Colon (tissue), 2 donors: ENCODE measurements around the gene ADO.
"Not testable (repeated sequence)": the region's sequence is repeated elsewhere in the genome, so short reads cannot be mapped to it uniquely, and the experiment has no call there.

Experiments
- FAIRE-seq: peaks from 2 replicates; lab custom pipeline; 2012; peaks lifted over from hg19 to GRCh38; lab: Jason Lieb, UNC
- donor health status: control.
- donor health status: control.

The ADO gene

GRCh38 chr10:62804356-62805230 lies at the start of gene ADO:
Gene ADO (plus strand): TSS chr10:62804720. CDS start chr10:62805060, 340 bp downstream.
- FAIRE-seq, result no peak

- FAIRE-seq, result no peak
Measured at GRCh38 chr10:62754963-62755362, 49.6 kb upstream of the ADO start.

- FAIRE-seq, result no peak
Measured at GRCh38 chr10:62755662-62756653, 48.6 kb upstream of the ADO start.

GRCh38 chr10:62759599-62760175 lies 44.8 kb upstream of the ADO start:
- FAIRE-seq, result no peak

- FAIRE-seq, result no peak
Measured at GRCh38 chr10:62760401-62760800, 44.1 kb upstream of the ADO start.

- FAIRE-seq, result no peak
Measured at GRCh38 chr10:62761115-62761514, 43.4 kb upstream of the ADO start.

- no peak for FAIRE-seq
Measured at GRCh38 chr10:62763155-62763554, 41.4 kb upstream of the ADO start.

GRCh38 chr10:62764011-62764410 lies 40.5 kb upstream of the ADO start:
- FAIRE-seq, result no peak

- no peak for FAIRE-seq
Measured at GRCh38 chr10:62765726-62766125, 38.8 kb upstream of the ADO start.

GRCh38 chr10:62766386-62766785 lies 38.1 kb upstream of the ADO start:
- no peak for FAIRE-seq

GRCh38 chr10:62769574-62770242 lies 34.8 kb upstream of the ADO start:
- no peak for FAIRE-seq

- no peak for FAIRE-seq
Measured at GRCh38 chr10:62772186-62772974, 32.1 kb upstream of the ADO start.

GRCh38 chr10:62778125-62778524 lies 26.4 kb upstream of the ADO start:
- no peak for FAIRE-seq

GRCh38 chr10:62779487-62780248 lies 24.9 kb upstream of the ADO start:
- FAIRE-seq, result no peak

- not testable (repeated sequence) for FAIRE-seq
Measured at GRCh38 chr10:62784537-62784936, 20.0 kb upstream of the ADO start.

GRCh38 chr10:62788285-62788684 lies 16.2 kb upstream of the ADO start:
- not testable (repeated sequence) for FAIRE-seq

GRCh38 chr10:62788861-62789467 lies 15.6 kb upstream of the ADO start:
- no peak for FAIRE-seq

GRCh38 chr10:62790019-62790555 lies 14.4 kb upstream of the ADO start:
- FAIRE-seq, result no peak

GRCh38 chr10:62790571-62790970 lies 13.9 kb upstream of the ADO start:
- no peak for FAIRE-seq

- no peak for FAIRE-seq
Measured at GRCh38 chr10:62792261-62792660, 12.3 kb upstream of the ADO start.
